HG03457 (cell line): ENCODE measurements around the gene OLFM3.

Experiments used
- ATAC-seq: cut with Tn5 transposase; IDR thresholded peaks from one replicate; pipeline ENCODE4 v1.9.1; 2021; ENCODE audit warnings: moderate number of reproducible peaks; ENCODE audit not compliant: unreplicated experiment

Gene OLFM3

GRCh38 chr1:101996825-101997465, at the start of gene OLFM3:
Gene OLFM3 (minus strand): TSS chr1:101996926.
- no peak for ATAC-seq

GRCh38 chr1:102045752-102046151, 49.0 kb upstream of the OLFM3 start:
- no peak for ATAC-seq

GRCh38 chr1:102032534-102032933, 35.8 kb upstream of the OLFM3 start:
- ATAC-seq, result no peak

- no peak for ATAC-seq
Measured at GRCh38 chr1:102019530-102019929, 22.8 kb upstream of the OLFM3 start.

GRCh38 chr1:102015728-102016127, 19.0 kb upstream of the OLFM3 start:
- ATAC-seq, result no peak

- no peak for ATAC-seq
Measured at GRCh38 chr1:102002057-102002456, 5.3 kb upstream of the OLFM3 start.

GRCh38 chr1:101995984-101996745, 561 bp downstream of the OLFM3 start:
- no peak for ATAC-seq

GRCh38 chr1:101993710-101994109, 3.0 kb downstream of the OLFM3 start:
- no peak for ATAC-seq

- ATAC-seq, result no peak
Measured at GRCh38 chr1:101992821-101993575, 3.7 kb downstream of the OLFM3 start.

- ATAC-seq, result no peak
Measured at GRCh38 chr1:101980974-101981373, 15.8 kb downstream of the OLFM3 start.

- ATAC-seq, result no peak
Measured at GRCh38 chr1:101977266-101977665, 19.5 kb downstream of the OLFM3 start.

GRCh38 chr1:101976161-101976560, 20.6 kb downstream of the OLFM3 start:
- ATAC-seq, result no peak

GRCh38 chr1:101975371-101975770, 21.4 kb downstream of the OLFM3 start:
- ATAC-seq, result no peak

- ATAC-seq, result no peak
Measured at GRCh38 chr1:101974599-101975274, 22.0 kb downstream of the OLFM3 start.

- ATAC-seq, result no peak
Measured at GRCh38 chr1:101971304-101971703, 25.4 kb downstream of the OLFM3 start.

- ATAC-seq, result no peak
Measured at GRCh38 chr1:101967871-101968270, 28.9 kb downstream of the OLFM3 start.

GRCh38 chr1:101965341-101965740, 31.4 kb downstream of the OLFM3 start:
- ATAC-seq, result no peak

GRCh38 chr1:101964708-101965107, 32.0 kb downstream of the OLFM3 start:
- ATAC-seq, result no peak

GRCh38 chr1:101960142-101960541, 36.6 kb downstream of the OLFM3 start:
- ATAC-seq, result no peak

- no peak for ATAC-seq
Measured at GRCh38 chr1:101959456-101959855, 37.3 kb downstream of the OLFM3 start.

GRCh38 chr1:101957771-101958170, 39.0 kb downstream of the OLFM3 start:
- ATAC-seq, result no peak
